Brain microvascular endothelial cell (primary cell): ENCODE data around the gene ZNF17.

Experiments used
- DNase-seq: peaks from one replicate; pipeline ENCODE4 v3.0.0-alpha.2; 2020
- H3K27ac ChIP-seq: fragments of 250-450 bp; sonication (Bioruptor Pico); 2 replicates; pipeline ENCODE4 v1.5.1; 2020; ENCODE audit warnings: mild to moderate bottlenecking, moderate library complexity
- H3K27me3 ChIP-seq: fragments of 250-450 bp; sonication (Bioruptor Pico); replicated peaks from 2 replicates; pipeline ENCODE4 v1.5.1; 2020; ENCODE audit warnings: mild to moderate bottlenecking
- H3K36me3 ChIP-seq: fragments of 250-450 bp; sonication (Bioruptor Pico); replicated peaks from 2 replicates; pipeline ENCODE4 v1.5.1; 2020; ENCODE audit warnings: mild to moderate bottlenecking
- H3K4me3 ChIP-seq: 2 replicates; pipeline ENCODE4 v1.5.1; 2011; ENCODE audit warnings: low read depth, mild to moderate bottlenecking, control low read depth, low read length, moderate library complexity
- in situ Hi-C: cut with HindIII; loops from 2 replicates; pipeline ENCODE4 v1.10.0; 2017; ENCODE audit warnings: low sequenced_read_pairs, low pct_ligation_motif_present
- TF ChIP-seq, protein P1 (sequence below): IDR thresholded peaks from 2 replicates; pipeline ENCODE4 v1.5.1; 2011; ENCODE audit warnings: low read depth, mild to moderate bottlenecking, moderate library complexity, low read length, control low read depth, inconsistent platforms; ENCODE audit errors: missing control alignments

ZNF17 gene

DNA sequence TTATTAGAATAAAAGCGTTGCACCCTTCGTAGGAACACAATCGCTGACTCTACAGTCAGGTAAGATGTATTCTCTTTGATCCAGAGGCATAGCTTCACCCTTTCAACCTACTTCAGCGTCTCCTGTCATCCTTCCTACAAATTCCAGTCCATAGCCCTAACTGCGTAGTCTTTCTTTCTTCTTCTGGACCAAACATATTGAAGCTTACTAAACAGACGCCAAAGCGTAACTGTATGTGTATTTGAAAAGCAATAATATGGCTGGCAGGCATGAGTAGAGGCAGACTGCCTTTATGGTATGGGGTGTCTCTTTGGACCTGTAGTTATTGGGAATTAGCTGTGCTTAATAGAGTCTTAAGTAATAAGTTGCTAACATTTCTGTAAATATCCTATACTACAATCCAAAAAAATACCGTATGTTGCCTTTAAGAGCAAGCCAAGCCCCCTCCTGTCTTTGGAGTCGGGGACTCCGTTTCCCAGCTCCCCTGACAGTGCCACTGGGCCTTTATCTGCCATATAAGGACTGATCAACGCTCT, 21.7 kb upstream of the ZNF17 start:
- no peak for DNase-seq
- peak overlapping the region; percentile 67 for H3K27ac ChIP-seq
- H3K36me3 ChIP-seq, result peaks cover 5% of the 10 kb centered on the region
- TF ChIP-seq, protein P1, sequence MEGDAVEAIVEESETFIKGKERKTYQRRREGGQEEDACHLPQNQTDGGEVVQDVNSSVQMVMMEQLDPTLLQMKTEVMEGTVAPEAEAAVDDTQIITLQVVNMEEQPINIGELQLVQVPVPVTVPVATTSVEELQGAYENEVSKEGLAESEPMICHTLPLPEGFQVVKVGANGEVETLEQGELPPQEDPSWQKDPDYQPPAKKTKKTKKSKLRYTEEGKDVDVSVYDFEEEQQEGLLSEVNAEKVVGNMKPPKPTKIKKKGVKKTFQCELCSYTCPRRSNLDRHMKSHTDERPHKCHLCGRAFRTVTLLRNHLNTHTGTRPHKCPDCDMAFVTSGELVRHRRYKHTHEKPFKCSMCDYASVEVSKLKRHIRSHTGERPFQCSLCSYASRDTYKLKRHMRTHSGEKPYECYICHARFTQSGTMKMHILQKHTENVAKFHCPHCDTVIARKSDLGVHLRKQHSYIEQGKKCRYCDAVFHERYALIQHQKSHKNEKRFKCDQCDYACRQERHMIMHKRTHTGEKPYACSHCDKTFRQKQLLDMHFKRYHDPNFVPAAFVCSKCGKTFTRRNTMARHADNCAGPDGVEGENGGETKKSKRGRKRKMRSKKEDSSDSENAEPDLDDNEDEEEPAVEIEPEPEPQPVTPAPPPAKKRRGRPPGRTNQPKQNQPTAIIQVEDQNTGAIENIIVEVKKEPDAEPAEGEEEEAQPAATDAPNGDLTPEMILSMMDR, result no peak
- in situ Hi-C loops, result no loop called here
- H3K27me3 ChIP-seq, result no peaks in the 10 kb centered on the region
- peak overlapping the region; percentile 91 for H3K4me3 ChIP-seq

DNA sequence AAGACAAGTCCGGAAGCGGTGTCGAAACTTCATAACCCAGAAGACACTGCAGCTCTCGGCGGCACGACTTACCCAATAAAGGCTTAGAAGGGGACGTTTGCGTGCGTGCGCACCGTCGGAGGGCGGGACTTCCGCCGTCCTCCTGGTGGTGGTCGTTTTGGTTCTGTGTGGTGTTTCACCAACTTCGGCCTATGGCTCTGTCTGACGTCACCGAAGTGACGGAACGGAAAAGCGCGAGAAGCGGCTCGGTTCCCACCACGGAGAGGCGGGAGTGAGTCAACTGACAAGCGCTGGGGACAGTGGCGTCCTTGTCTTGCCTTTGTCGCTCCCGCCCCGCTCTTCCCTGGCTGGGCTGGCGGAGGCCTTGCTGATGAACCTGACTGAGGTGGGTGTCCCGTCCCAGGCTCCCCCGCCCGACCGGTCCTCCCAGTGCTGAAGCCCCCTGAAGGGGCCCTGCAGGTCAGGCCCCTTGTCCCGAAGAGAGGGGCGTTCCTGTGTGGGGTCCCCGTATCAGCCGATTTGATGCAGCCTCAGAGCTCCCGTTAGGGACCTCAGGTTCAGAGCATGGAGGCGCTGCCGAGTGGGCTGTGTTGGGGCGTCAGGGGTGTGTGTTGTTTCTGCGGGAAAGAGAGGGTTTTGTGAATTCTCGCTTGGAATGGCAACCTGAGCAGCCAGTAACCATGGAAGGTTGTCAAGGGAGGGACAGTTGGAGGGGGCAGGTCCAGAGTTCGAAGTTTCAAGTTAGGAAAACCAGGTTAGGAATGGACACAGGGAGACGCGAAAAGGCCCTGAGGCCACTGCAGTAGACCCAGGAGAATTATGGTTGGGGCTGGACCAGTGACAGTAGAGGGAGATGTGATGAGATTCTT, 21.0 kb upstream of the ZNF17 start, which contains the start of gene ZNF548:
TSS of gene ZNF548 (plus strand) at position 125 of the 869 bp plus-strand sequence. CDS start at position 371, 246 bp downstream.
- Histone ChIP-seq H3K4me3 (peak within 1 kb of the TSS; percentile 91), H3K36me3 (peaks cover 7% of the 10 kb centered on the region), H3K27ac (peak within 1 kb of the TSS; percentile 92), H3K27me3 (no peaks in the 10 kb centered on the region)
- peak; percentile 99 for DNase-seq
- in situ Hi-C loops, result no loop called here
- TF ChIP-seq, protein P1, result peak; percentile 42

DNA sequence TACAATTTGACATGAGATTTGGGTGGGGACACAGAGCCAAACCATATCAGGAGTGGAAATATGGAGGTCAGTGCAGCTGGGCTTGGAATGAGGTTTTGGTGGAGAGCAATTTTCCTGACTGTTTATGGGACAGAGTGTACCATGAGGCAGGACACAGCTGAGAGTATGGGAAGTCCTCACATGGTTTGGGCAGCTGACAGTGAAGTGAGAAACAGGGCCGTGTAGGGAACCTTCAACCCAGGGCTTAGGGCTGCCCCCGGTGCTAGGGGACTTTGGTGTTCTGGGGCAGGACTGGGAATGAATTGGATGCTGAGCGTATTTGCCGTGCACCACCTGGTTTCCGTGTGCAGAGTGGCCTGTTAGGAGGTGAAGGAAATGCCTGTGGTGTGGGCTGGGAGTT, 15.3 kb upstream of the ZNF17 start:
- TF ChIP-seq, protein P1, result no peak
- no peak for DNase-seq
- in situ Hi-C loops, result no loop called here
- no peaks in the 10 kb centered on the region for H3K27me3 ChIP-seq
- H3K36me3 ChIP-seq, result peaks cover 44% of the 10 kb centered on the region
- no peak overlapping the region for H3K27ac ChIP-seq
- H3K4me3 ChIP-seq, result no peak overlapping the region

DNA sequence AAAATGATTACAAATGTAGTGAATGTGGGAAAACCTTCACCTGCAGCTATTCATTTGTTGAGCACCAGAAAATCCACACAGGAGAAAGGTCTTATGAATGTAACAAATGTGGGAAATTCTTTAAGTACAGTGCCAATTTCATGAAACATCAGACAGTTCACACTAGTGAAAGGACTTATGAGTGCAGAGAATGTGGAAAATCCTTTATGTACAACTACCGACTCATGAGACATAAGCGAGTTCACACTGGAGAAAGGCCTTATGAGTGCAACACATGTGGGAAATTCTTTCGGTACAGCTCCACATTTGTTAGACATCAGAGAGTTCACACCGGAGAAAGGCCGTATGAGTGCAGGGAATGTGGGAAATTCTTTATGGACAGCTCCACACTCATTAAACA, 12.1 kb upstream of the ZNF17 start:
- Histone ChIP-seq H3K27ac (no peak overlapping the region), H3K27me3 (no peaks in the 10 kb centered on the region), H3K4me3 (no peak overlapping the region), H3K36me3 (peaks cover 43% of the 10 kb centered on the region)
- TF ChIP-seq, protein P1, result no peak
- in situ Hi-C loops, result no loop called here
- DNase-seq, result no peak

DNA sequence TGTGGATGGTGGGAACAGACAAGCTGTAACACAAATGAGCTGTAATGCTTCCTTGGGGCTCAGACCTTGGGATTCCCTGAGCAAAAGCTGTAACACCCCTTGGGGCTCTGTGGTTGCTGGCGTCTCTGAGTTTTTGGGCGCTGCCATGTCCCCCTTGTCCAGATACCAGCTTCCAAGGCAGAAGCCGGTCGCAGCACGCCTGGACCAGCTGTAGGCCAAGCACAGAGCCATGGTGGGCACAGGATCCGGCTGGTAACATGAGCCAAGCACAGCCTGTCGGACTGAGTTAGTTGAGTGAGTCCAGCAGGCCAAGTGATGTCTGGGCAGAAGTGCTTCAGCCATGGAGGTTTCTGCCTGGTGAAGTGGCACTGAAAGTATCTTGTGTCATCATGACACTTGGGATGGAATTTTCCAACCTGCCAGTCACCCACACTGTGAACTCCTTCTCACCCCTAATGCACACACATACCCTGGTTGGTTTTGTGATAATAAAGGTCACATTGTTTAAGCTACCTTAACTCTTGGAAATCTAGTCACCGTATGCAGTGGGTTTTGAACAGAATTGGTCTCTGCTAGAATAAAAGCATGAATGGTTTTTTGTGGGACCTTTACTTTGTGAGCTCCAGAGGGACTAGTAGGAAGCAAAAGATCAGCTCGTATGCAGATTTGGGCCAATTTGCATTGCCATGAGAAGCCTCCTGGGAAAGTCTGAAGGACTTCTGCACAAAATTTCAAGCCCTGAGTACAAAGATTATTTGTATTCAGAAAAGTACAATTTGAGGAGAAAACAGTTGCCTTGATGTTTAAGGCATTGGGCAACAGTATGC, 7.0 kb upstream of the ZNF17 start:
- TF ChIP-seq, protein P1, result no peak
- Histone ChIP-seq H3K27me3 (no peaks in the 10 kb centered on the region), H3K4me3 (no peak overlapping the region), H3K36me3 (peaks cover 8% of the 10 kb centered on the region), H3K27ac (no peak overlapping the region)
- no peak for DNase-seq
- in situ Hi-C loops, result no loop called here
